ENCODE measurements around the gene FUNDC1. TPM values are rescaled to one million over a fixed set of nuclear protein-coding genes. Genes with fewer than 3 reads are reported as not detected.

Gene FUNDC1, protein sequence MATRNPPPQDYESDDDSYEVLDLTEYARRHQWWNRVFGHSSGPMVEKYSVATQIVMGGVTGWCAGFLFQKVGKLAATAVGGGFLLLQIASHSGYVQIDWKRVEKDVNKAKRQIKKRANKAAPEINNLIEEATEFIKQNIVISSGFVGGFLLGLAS
- total RNA-seq: 10.9 and 14.5 TPM in 2 replicates

DNA sequence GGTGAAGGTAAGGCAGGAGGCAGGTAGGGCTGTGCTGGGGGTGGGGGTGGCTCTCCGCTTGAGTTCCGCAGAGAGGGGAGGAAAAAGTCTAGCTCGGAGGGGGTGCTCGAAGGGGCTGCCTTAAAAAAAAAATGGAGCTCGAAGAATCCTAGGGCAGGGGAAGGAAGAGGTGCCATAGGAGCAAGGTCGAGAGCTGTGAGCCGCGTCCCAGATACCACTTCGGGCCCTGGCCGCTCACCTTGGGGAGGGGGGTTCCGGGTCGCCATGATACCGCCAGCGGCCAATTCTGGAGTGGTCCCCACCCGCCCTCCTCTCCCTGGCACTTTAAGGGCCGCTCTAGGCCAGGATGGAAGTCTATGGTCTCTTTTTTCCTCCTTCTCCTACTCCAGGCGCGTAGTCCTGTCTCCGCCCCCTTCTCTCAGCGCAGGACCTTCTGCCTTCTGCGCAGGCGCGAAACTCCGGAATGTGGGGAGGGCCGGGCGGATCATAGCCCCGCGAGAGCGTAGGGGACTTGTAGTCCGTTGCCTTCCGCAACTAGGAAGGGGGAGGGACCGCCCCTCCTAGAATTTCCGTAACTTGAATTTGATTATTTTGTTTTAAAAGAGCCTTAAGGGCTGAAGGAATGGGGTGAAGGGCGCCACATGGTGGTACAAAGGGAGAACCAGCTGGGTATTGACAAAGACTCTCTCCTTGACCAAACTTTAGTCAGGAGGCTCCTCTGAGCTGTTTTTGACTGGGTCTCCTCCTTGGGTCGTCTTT is at the start of gene FUNDC1:
TSS of gene FUNDC1 (minus strand) at position 293 of the 759 bp plus-strand sequence. CDS start at position 266, 27 bp downstream.

Other genes starting within 250 kb of the FUNDC1 start
- under 0.01 and 0.36 TPM in 2 replicates for gene EFHC2, start 199.2 kb downstream of the FUNDC1 start, total RNA-seq

Measured in nasal cavity respiratory epithelium epithelial cell of viscerocranial mucosa (primary cell).